GM12878 (cell line): ENCODE measurements around the gene PIK3R4. TPM values are rescaled to one million over a fixed set of nuclear protein-coding genes. Genes with fewer than 3 reads are reported as not detected.

Source experiments
- BCL11A ChIP-seq: IDR thresholded peaks from 2 replicates; pipeline ENCODE4 v1.6.1; 2011; ENCODE audit warnings: low read depth, low read length
- BCL3 ChIP-seq: IDR thresholded peaks from 2 replicates; pipeline ENCODE4 v1.6.1; 2011; ENCODE audit warnings: borderline replicate concordance, low read depth, mild to moderate bottlenecking, moderate library complexity, low read length; ENCODE audit not compliant: insufficient read depth, poor library complexity, severe bottlenecking
- BHLHE40 ChIP-seq, 2 experiments: fragments of 450-650 bp in 1 of 2; IDR thresholded peaks; 2 replicates each; pipeline ENCODE4 v1.6.1; 2011 to 2017; ENCODE audit warnings: low read depth in 2 of 2, borderline replicate concordance in 1 of 2, improper control_type of control experiment in 1 of 2, low read length in 1 of 2, mild to moderate bottlenecking in 1 of 2
- DPF2 ChIP-seq: fragments of 450-650 bp; IDR thresholded peaks from 2 replicates; pipeline ENCODE4 v1.6.1; 2017; ENCODE audit warnings: mild to moderate bottlenecking
- FOXK2 ChIP-seq: fragments of 450-650 bp; IDR thresholded peaks from 2 replicates; pipeline ENCODE4 v1.6.1; 2017; ENCODE audit warnings: mild to moderate bottlenecking, moderate library complexity
- HDGF ChIP-seq: fragments of 450-650 bp; IDR thresholded peaks from 2 replicates; pipeline ENCODE4 v1.6.1; 2016; ENCODE audit warnings: antibody characterized with exemption
- IKZF2 ChIP-seq, 2 experiments: fragments of 450-650 bp; IDR thresholded peaks; 2 replicates each; pipeline ENCODE4 v1.6.1; 2017; ENCODE audit warnings: mild to moderate bottlenecking in 2 of 2, moderate library complexity in 2 of 2
- KAT2A ChIP-seq: conservative IDR thresholded peaks from 2 replicates; pipeline ENCODE4 v1.6.1; 2011; ENCODE audit warnings: low read depth, low read length; ENCODE audit not compliant: control insufficient read depth
- MYB ChIP-seq: fragments of 150-350 bp; IDR thresholded peaks from 2 replicates; pipeline ENCODE4 v1.6.1; 2014; ENCODE audit warnings: mild to moderate bottlenecking, low read depth, low read length, borderline replicate concordance
- NR2C1 ChIP-seq: fragments of 450-650 bp; IDR thresholded peaks from 2 replicates; pipeline ENCODE4 v1.6.1; 2017; ENCODE audit warnings: antibody characterized with exemption, mild to moderate bottlenecking, moderate library complexity
- NR2C2 ChIP-seq: IDR thresholded peaks from 2 replicates; pipeline ENCODE4 v1.6.1; 2011; ENCODE audit warnings: borderline replicate concordance, low read depth; ENCODE audit not compliant: control insufficient read depth, insufficient read length
- PAX5 ChIP-seq: IDR thresholded peaks from 2 replicates; pipeline ENCODE4 v1.6.1; 2011; ENCODE audit warnings: low read depth, low read length, borderline replicate concordance
- PRDM15 ChIP-seq: fragments of 450-650 bp; formaldehyde crosslinking; IDR thresholded peaks from 2 replicates; pipeline ENCODE4 v1.4.0; 2020; ENCODE audit warnings: mild to moderate bottlenecking, moderate library complexity
- RUNX3 ChIP-seq: IDR thresholded peaks from 2 replicates; pipeline ENCODE4 v1.6.1; 2012; ENCODE audit warnings: low read length, inconsistent platforms
- TCF3 ChIP-seq: IDR thresholded peaks from 2 replicates; pipeline ENCODE4 v1.6.1; 2012; ENCODE audit warnings: low read depth, mild to moderate bottlenecking, low read length, borderline replicate concordance; ENCODE audit not compliant: insufficient read depth
- YBX1 ChIP-seq: fragments of 450-650 bp; IDR thresholded peaks from 2 replicates; pipeline ENCODE4 v1.6.1; 2016; ENCODE audit warnings: antibody characterized with exemption
- ZNF687 ChIP-seq: fragments of 450-650 bp; IDR thresholded peaks from 2 replicates; pipeline ENCODE4 v1.6.1; 2017; ENCODE audit warnings: mild to moderate bottlenecking, moderate library complexity
- polyA plus RNA-seq, 11 experiments: library from polyadenylated mRNA; depleted of rRNA in 4 of 11; unstranded in 6 of 11; stranded (reverse) in 5 of 11; fragments of >200 nt; fragmentation: Nextera tagmentation in 4 of 11; fragmentation: Illumina TruSeq in 1 of 11; extraction: Ambion mirVana in 4 of 11; extraction: Trizol in 1 of 11; gene quantifications; 1 replicate in 1 of 11; 2 replicates in 10 of 11; pipeline versions ENCODE4 v1.2.1 to v1.2.3, GENCODE V29; 2011 to 2016; ENCODE audit warnings: inconsistent platforms in 2 of 11, missing spikeins in 2 of 11, low read depth in 1 of 11
- total RNA-seq, 4 experiments: library from RNA; depleted of rRNA in 3 of 4; stranded (reverse); fragments of >200 nt in 3 of 4; fragmentation: Illumina TruSeq in 1 of 4; extraction: Trizol in 1 of 4; gene quantifications; 2 replicates each; pipeline versions ENCODE4 v1.2.1 to v1.2.3, GENCODE V29; 2013 to 2021
- TF ChIP-seq, protein P1 (sequence below): fragments of 450-650 bp; IDR thresholded peaks from 2 replicates; pipeline ENCODE4 v1.6.1; 2016; ENCODE audit warnings: mild to moderate bottlenecking, moderate library complexity, borderline replicate concordance

Gene PIK3R4
- total and polyA plus RNA-seq, 10 of the 15 experiments (the other 5 are each of a cell fraction or from before 2014, with no cell fraction given) = 22.6 to 50.2 (median 31.1) TPM

GRCh38 chr3:130779031-130779430 is 32.4 kb upstream of the PIK3R4 start (continued):
- TF ChIP-seq FOXK2 (no peak), BCL11A (peak; percentile 86), HDGF (no peak), RUNX3 (peak; percentile 97), DPF2 (peak; percentile 42; the same call in 1 of the 2 replicates), PRDM15 (no peak), BHLHE40 (IDR thresholded peaks at IDR 0.05; ENCODE audit: borderline replicate concordance in 1 of 2, low read depth in 2 of 2, low read length in 1 of 2) (peak in 1 of 2 experiments; percentile 55; a peak in 1 of 4 replicates), IKZF2 (IDR thresholded peaks at IDR 0.05) (peak; percentile 45 to 54; a peak in 3 of 4 replicates), YBX1 (no peak), ZNF687 (no peak), TCF3 (peak; percentile 77), NR2C2 (no peak), MYB (no peak), BCL3 (no peak), KAT2A (no peak), PAX5 (peak; percentile 56; the same call in 1 of the 2 replicates), NR2C1 (no peak)
- TF ChIP-seq, protein P1, sequence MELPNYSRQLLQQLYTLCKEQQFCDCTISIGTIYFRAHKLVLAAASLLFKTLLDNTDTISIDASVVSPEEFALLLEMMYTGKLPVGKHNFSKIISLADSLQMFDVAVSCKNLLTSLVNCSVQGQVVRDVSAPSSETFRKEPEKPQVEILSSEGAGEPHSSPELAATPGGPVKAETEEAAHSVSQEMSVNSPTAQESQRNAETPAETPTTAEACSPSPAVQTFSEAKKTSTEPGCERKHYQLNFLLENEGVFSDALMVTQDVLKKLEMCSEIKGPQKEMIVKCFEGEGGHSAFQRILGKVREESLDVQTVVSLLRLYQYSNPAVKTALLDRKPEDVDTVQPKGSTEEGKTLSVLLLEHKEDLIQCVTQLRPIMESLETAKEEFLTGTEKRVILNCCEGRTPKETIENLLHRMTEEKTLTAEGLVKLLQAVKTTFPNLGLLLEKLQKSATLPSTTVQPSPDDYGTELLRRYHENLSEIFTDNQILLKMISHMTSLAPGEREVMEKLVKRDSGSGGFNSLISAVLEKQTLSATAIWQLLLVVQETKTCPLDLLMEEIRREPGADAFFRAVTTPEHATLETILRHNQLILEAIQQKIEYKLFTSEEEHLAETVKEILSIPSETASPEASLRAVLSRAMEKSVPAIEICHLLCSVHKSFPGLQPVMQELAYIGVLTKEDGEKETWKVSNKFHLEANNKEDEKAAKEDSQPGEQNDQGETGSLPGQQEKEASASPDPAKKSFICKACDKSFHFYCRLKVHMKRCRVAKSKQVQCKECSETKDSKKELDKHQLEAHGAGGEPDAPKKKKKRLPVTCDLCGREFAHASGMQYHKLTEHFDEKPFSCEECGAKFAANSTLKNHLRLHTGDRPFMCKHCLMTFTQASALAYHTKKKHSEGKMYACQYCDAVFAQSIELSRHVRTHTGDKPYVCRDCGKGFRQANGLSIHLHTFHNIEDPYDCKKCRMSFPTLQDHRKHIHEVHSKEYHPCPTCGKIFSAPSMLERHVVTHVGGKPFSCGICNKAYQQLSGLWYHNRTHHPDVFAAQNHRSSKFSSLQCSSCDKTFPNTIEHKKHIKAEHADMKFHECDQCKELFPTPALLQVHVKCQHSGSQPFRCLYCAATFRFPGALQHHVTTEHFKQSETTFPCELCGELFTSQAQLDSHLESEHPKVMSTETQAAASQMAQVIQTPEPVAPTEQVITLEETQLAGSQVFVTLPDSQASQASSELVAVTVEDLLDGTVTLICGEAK = no peak
